ENCODE results near the gene CSNK1G2.

Gene CSNK1G2

GRCh38 chr19:1991018-1991913 lies 50.3 kb downstream of the CSNK1G2 start:
- DNase-seq = no peak

DNA sequence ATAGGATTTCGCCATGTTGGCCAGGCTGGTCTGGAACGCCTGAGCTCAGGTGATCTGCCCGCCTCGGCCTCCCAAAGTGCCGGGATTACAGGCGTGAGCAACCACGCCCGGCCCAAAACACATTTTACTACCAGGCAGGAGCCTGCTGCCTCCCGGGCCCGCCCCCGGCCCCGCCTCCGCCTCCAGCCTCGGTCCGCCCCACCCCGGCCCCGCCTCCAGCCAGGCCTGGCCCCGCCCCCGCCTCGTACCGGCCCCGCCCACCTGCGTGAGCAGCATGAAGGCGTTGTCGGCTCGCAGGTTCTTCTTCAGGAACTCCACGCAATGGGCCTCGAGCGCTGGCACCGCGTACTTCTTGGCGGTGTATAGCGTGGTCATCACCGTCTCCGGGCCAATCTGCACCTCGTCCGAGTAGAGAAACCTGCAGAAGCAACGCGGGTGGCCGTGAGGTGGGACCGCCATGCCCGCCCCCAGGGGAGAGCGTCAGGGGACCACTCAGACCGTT lies 51.8 kb downstream of the CSNK1G2 start:
- no peak for DNase-seq

- DNase-seq = no peak
These were observed 56.6 kb downstream of the CSNK1G2 start for GRCh38 chr19:1997353-1998233.

- no peak for DNase-seq
These were observed 58.0 kb downstream of the CSNK1G2 start for GRCh38 chr19:1998712-1999708.

DNA sequence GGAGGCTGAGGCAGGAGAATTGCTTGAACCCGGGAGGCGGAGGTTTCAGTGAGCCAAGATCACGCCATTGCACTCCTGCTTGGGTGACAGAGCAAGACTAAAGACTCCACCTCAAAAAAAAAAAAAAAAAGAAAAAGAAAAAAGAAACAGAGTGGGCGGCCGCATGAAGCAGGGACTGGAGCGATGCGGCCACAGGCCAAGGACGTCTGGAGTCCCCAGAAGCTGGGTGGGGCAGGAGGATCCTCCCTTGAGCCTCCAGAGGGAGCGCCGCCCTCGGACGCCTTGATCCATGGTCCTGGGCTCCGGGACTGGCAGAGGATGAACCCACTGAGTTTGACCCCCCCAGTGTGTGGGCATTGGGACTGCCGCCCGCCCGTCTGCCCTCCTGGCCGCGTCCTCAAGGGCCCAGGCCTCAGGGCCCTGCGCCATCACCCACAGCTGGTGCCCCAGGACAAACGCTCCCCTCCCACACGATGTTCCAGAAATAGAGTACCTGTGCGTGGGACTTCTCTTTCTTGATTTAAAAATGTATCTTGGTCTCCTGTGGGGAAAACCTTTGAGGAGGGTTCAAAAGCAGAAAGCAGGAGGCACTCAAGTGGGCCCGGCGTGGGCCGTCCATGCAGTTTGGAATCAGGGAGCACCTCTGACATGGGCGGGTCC lies 59.0 kb downstream of the CSNK1G2 start:
- DNase-seq = no peak

- DNase-seq = no peak
These were observed 62.9 kb downstream of the CSNK1G2 start for GRCh38 chr19:2003874-2004273.

DNA sequence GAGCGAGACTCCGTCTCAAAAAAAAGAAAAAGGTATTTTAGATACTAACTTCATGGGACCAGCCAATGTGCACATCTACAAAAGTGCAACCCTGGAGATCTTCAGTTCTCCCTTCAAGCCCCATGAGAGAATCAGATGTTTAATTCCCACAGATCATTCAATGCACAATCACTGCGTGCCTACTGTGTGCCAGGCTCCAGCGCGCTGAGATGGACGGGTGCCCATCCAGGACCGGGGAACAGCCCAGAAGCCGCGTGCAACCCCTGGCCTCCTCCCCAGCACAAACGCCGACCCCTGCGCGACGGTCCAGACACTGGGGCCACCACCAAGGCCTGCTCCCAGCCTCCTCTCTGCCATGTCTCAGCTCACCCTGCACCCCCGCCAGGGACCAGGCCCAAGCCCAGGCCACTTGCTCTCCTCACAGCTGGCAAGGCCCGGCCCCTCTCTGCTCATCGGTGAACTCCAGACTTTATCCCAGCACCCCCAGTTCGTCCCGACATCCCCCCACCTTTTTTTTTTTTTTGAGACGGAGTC lies 69.2 kb downstream of the CSNK1G2 start:
- no peak for DNase-seq

- no peak for DNase-seq
These were observed 70.2 kb downstream of the CSNK1G2 start for GRCh38 chr19:2011169-2011568.

DNA sequence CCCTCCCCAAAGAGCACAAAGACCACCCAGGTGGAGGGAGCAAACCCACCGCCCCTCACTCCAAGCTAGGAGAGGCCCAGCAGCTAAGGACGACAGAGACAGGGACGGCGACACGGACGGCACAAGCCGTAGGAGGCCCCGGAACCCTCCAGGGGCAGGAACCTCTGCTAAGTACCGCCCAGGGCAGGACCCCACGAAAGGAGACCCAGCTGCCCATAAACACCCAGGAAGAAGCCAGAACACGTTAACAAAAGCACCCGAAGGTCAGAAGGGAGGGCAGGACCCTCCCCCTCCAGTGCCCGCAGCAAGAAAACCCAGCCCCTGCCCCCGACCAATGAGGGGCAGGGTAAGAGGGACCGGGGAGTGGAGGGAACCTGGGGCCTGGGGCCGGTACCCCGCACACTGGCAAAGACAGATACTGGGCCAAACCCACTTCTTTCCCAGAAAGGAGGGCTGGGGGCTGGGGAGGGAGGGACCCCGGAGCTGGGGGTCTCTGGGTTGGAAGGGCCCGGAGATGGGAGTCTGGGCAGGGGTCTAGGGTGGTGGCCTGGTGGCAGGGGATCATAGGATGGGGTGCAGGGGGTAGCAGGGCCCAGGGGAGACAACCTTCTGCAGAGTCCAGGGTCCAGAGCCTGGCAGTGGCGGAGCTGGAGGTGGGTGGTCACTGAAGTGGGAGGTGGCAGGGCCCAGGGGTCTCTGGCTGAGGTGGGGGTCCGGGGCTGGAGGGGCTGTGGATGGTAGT lies 72.1 kb downstream of the CSNK1G2 start:
- DNase-seq = no peak

DNA sequence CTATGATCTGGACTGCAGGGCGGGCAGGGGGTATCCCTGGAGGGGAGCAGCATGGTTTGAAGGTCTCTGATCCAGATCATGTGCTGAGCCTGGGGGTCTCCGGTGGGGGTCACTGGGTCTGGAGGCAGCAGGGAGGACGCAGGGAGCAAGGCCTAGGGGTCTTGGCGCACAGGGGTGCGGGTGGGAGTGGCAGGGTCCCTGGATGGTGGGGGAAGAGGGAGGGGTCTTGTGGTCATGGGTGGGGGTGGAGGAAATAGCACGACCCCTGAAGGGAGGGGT lies 72.7 kb downstream of the CSNK1G2 start:
- no peak for DNase-seq

GRCh38 chr19:2014131-2014571 lies 73.2 kb downstream of the CSNK1G2 start:
- no peak for DNase-seq

GRCh38 chr19:2014731-2015607 lies 74.0 kb downstream of the CSNK1G2 start:
- DNase-seq = no peak

DNA sequence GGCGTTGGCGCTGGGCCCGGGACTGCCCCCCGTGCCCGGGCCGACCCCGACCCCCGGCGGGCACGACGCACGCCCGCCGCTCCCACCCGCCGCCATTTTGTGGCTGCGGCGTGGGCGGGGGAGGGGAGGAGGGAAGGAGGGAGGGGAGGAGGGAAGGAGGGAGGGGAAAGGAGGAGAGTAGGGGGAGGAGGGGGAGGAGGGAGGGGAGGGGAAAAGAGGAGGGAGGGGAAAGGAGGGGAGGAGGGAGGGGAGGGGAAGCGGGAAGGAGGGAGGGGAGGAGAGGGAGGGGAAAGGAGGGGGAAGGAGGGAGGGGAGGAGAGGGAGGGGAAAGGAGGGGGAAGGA lies 74.6 kb downstream of the CSNK1G2 start, which contains the start of gene BTBD2:
BTBD2 (minus strand) TSS at position 107 of the 343 bp plus-strand sequence; CDS start at position 96, 11 bp downstream.
- peak; percentile 34 for DNase-seq

- DNase-seq = no peak
These were observed 75.3 kb downstream of the CSNK1G2 start for GRCh38 chr19:2016041-2016807.

DNA sequence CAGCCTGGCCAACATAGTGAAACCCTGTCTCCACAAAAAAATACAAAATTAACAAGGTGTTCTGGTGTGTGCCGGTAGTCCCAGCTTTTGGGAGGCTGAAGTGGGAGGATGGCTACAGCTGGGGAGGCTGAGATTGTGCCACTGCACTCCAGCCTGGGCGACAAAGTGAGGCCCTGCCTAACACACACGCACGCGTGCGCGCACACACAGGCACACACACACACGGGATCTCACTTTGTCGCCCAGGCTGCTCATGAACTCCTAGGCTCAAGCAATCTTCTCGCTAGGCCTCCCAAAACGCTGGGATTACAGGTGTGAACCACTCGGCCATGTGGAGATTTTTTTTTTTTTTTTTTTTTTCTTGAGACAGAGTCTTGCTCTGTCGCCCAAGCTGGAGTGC lies 77.8 kb downstream of the CSNK1G2 start:
- DNase-seq = no peak

DNA sequence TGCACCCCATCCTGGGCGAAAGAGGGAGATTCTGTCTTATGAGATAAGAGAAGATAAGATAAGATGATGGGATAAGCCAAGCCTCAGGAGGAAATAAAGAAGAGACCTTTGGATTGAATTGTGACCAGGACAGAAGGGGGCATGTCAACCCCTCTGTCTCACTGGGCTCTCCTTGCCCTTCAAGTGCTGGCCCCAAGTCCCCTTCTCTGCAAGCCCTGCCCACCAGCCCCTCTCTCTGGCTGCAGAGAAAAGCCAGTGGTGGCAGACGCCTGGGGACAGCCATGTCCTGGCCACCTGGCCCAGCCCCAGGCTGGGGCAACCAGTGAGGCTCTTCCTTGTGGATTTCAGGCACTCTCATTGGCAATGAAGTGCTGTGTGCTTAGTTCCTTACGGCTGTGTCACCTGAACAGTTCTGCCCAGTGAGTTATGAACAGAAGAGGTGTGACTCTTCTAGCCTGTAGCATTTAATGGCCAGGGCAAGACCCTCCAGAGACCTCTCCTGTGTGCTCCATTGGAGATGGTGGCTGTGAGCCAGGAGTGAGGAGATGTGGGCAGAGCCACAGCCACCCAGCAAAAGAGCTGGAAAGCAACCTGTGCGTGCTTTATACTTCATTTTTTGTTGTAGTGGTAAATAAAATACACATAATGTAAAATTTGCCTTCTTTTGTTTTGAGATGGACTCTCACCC lies 80.6 kb downstream of the CSNK1G2 start:
- no peak for DNase-seq

- no peak for DNase-seq
These were observed 81.3 kb downstream of the CSNK1G2 start for GRCh38 chr19:2022289-2022688.

- no peak for DNase-seq
These were observed 85.8 kb downstream of the CSNK1G2 start for GRCh38 chr19:2026770-2027169.

All from activated CD4-positive, alpha-beta T cell treated with anti-CD3 and anti-CD28 coated beads for 1 hour (primary cell).